DMS114 treated with DMSO at 0.1 percent for 48 hours (cell line): Measurements from ENCODE around the gene EFCAB14.
"Not testable (repeated sequence)": the region's sequence is repeated elsewhere in the genome, so short reads cannot be mapped to it uniquely, and the experiment has no call there.

Source experiments
- DNase-seq: peaks from one replicate; lab custom pipeline; 2025; ENCODE audit not compliant: unreplicated experiment; lab: John Stamatoyannopoulos, UW

EFCAB14 gene

GRCh38 chr1:46687921-46688509, 30.9 kb downstream of the EFCAB14 start:
- DNase-seq = no peak

- DNase-seq = no peak
Measured at GRCh38 chr1:46687093-46687659, 31.7 kb downstream of the EFCAB14 start.

- DNase-seq = no peak
Measured at GRCh38 chr1:46686255-46686654, 32.7 kb downstream of the EFCAB14 start.

GRCh38 chr1:46684670-46685069, 34.2 kb downstream of the EFCAB14 start:
- DNase-seq = no peak

- DNase-seq = no peak
Measured at GRCh38 chr1:46682064-46682463, 36.9 kb downstream of the EFCAB14 start.

- DNase-seq = no peak
Measured at GRCh38 chr1:46681333-46682034, 37.4 kb downstream of the EFCAB14 start.

- DNase-seq = no peak
Measured at GRCh38 chr1:46679789-46680573, 38.9 kb downstream of the EFCAB14 start.

GRCh38 chr1:46677339-46677738, 41.6 kb downstream of the EFCAB14 start:
- no peak for DNase-seq

- DNase-seq = no peak
Measured at GRCh38 chr1:46676531-46676930, 42.4 kb downstream of the EFCAB14 start.

- DNase-seq = no peak
Measured at GRCh38 chr1:46675549-46676314, 43.2 kb downstream of the EFCAB14 start.

GRCh38 chr1:46673749-46674182, 45.1 kb downstream of the EFCAB14 start:
- no peak for DNase-seq

- no peak for DNase-seq
Measured at GRCh38 chr1:46672696-46673095, 46.2 kb downstream of the EFCAB14 start.

- no peak for DNase-seq
Measured at GRCh38 chr1:46671554-46671953, 47.4 kb downstream of the EFCAB14 start, which contains the start of gene TEX38. TEX38 (plus strand) TSS chr1:46671854; CDS start chr1:46671935, 81 bp downstream.

GRCh38 chr1:46670134-46670533, 48.8 kb downstream of the EFCAB14 start:
- DNase-seq = no peak

GRCh38 chr1:46667782-46668760, 50.8 kb downstream of the EFCAB14 start, which contains the start of gene ATPAF1:
ATPAF1 (minus strand) TSS chr1:46668364; CDS start chr1:46668322, 42 bp downstream.
- peak; percentile 62 for DNase-seq

- DNase-seq = no peak
Measured at GRCh38 chr1:46665983-46666382, 52.9 kb downstream of the EFCAB14 start.

GRCh38 chr1:46662919-46663318, 56.0 kb downstream of the EFCAB14 start:
- DNase-seq = not testable (repeated sequence)

GRCh38 chr1:46660116-46660515, 58.8 kb downstream of the EFCAB14 start:
- DNase-seq = not testable (repeated sequence)

- no peak for DNase-seq
Measured at GRCh38 chr1:46659307-46659870, 59.5 kb downstream of the EFCAB14 start.
